GM12891 (cell line): ENCODE measurements around the gene FBXO31.

Experiments
- POLR2A ChIP-seq: IDR thresholded peaks from 2 replicates; pipeline ENCODE4 v1.6.1; 2011; ENCODE audit warnings: low read depth, low read length, control low read depth
- SPI1 ChIP-seq: IDR thresholded peaks from 2 replicates; pipeline ENCODE4 v1.6.1; 2011; ENCODE audit warnings: low read depth, low read length, control low read depth

GRCh38 chr16:87297918-87298631 lies 85.5 kb downstream of the FBXO31 start:
- TF ChIP-seq SPI1 (no peak), POLR2A (no peak)
